PC-9 (cell line): ENCODE data around the gene LDLRAD3. TPM values are rescaled to one million over a fixed set of nuclear protein-coding genes. Genes with fewer than 3 reads are reported as not detected.

Experiments
- BruUV-seq: library from RNA; stranded (reverse); fragments of 400-500 nt; replicated peaks from 2 replicates; lab custom pipeline; 2021; lab: Mats Ljungman, UMichigan
- CTCF ChIA-PET: fragments of 300-600 bp; sonication (Branson Sonifier 250); formaldehyde crosslinking; loops from one replicate; lab custom pipeline; 2022; ENCODE audit warnings: antibody characterized with exemption; lab: Charles Lee
- POLR2A ChIA-PET: fragments of 300-600 bp; sonication (Branson Sonifier 250); formaldehyde crosslinking; loops from one replicate; lab custom pipeline; 2022; ENCODE audit warnings: antibody characterized with exemption; ENCODE audit not compliant: unreplicated experiment; lab: Charles Lee
- DNase-seq, 2 experiments: peaks; one replicate each; pipeline versions ENCODE4 v3.0.0 to v3.0.0-alpha.2; 2015 to 2022; ENCODE audit warnings: mixed read lengths in 1 of 2
- H2AFZ ChIP-seq: fragments of 200-600 bp; sonication (generic); 2 replicates; pipeline ENCODE4 v1.8.1; 2017; ENCODE audit warnings: antibody characterized with exemption
- H3F3A ChIP-seq: fragments of 200-600 bp; sonication (generic); 2 replicates; pipeline ENCODE4 v1.8.1; 2017; ENCODE audit warnings: antibody characterized with exemption, mild to moderate bottlenecking, low read depth; ENCODE audit not compliant: insufficient read depth
- H3K27ac ChIP-seq: fragments of 200-600 bp; sonication (generic); 2 replicates; pipeline ENCODE4 v1.6.1; 2016; ENCODE audit warnings: mixed run types
- H3K27me3 ChIP-seq: fragments of 200-600 bp; sonication (generic); 2 replicates; pipeline ENCODE4 v1.6.1; 2016; ENCODE audit warnings: low read depth, mixed run types; ENCODE audit not compliant: insufficient read depth
- H3K36me3 ChIP-seq: fragments of 200-600 bp; sonication (generic); 2 replicates; pipeline ENCODE4 v1.6.1; 2016; ENCODE audit warnings: low read depth, mixed run types
- H3K4me1 ChIP-seq: fragments of 200-600 bp; sonication (generic); replicated peaks from 2 replicates; pipeline ENCODE4 v1.6.1; 2016; ENCODE audit warnings: mixed run types; ENCODE audit not compliant: insufficient read depth
- H3K4me2 ChIP-seq: fragments of 200-600 bp; sonication (generic); 2 replicates; pipeline ENCODE4 v1.6.1; 2017; ENCODE audit warnings: mixed run types
- H3K4me3 ChIP-seq: fragments of 200-600 bp; sonication (generic); 2 replicates; pipeline ENCODE4 v1.6.1; 2016; ENCODE audit warnings: mixed run types
- H3K79me2 ChIP-seq: fragments of 200-600 bp; sonication (generic); 2 replicates; pipeline ENCODE4 v1.6.1; 2017; ENCODE audit warnings: low read depth, mixed run types
- H3K9me2 ChIP-seq: fragments of 200-600 bp; sonication (generic); 2 replicates; pipeline ENCODE4 v1.8.1; 2017; ENCODE audit warnings: mild to moderate bottlenecking; ENCODE audit not compliant: insufficient read depth
- H3K9me3 ChIP-seq: fragments of 200-600 bp; sonication (generic); 2 replicates; pipeline ENCODE4 v1.8.1; 2016; ENCODE audit warnings: low read depth; ENCODE audit not compliant: insufficient read depth
- H4K20me1 ChIP-seq: fragments of 200-600 bp; sonication (generic); 2 replicates; pipeline ENCODE4 v1.8.1; 2017; ENCODE audit not compliant: insufficient read depth
- EZH2 ChIP-seq: fragments of 200-600 bp; sonication (generic); IDR thresholded peaks from 2 replicates; pipeline ENCODE4 v1.8.0; 2017; ENCODE audit warnings: antibody characterized with exemption, low read depth
- intact Hi-C: fragments of 100-400 bp; cut with micrococcal nuclease; formaldehyde crosslinking; loops from one replicate; pipeline ENCODE4 v1.10.0; 2022; ENCODE audit not compliant: unreplicated experiment
- total RNA-seq: library from RNA; stranded (reverse); gene quantifications from 2 replicates; pipeline ENCODE4 v1.2.3, GENCODE V29; 2021
- TF ChIP-seq, protein P1 (sequence below): fragments of 200-600 bp; sonication (generic); conservative IDR thresholded peaks from 2 replicates; pipeline ENCODE4 v1.6.1; 2017; ENCODE audit warnings: mixed run types, antibody characterized with exemption, mild to moderate bottlenecking, moderate library complexity

Gene LDLRAD3
- total RNA-seq, 1 experiment from 2014 or later, result 15.9 TPM

DNA sequence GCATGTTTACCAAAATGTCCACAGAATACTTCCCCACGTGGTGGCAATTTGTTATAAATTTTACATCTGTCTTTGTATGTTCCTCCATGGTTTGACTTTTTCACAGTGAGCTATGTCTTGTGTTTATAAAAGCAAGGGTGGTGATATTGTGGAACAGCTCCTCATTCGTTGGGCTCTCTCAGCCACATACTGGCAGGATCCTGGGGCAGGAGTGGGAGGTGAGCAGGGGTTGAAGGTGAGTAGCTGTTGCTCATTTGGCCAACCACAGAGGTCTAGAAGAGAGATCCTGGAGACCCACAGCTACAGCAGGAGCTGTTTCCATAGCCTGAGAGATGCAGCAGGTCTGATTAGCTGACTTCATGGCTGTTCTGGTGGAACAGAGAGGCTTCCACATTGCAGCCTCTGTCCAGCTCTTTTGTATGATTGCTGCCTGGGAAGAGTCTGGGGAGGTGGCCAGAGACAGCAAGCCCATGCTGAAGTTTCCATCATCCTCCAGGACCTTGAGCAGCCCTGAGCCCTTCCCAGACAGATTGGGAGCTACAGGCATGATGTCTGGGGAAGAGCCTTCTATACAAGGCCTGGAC, 128.1 kb downstream of the LDLRAD3 start:
- intact Hi-C loops, result no loop called here
- no TSS peak for BruUV-seq

DNA sequence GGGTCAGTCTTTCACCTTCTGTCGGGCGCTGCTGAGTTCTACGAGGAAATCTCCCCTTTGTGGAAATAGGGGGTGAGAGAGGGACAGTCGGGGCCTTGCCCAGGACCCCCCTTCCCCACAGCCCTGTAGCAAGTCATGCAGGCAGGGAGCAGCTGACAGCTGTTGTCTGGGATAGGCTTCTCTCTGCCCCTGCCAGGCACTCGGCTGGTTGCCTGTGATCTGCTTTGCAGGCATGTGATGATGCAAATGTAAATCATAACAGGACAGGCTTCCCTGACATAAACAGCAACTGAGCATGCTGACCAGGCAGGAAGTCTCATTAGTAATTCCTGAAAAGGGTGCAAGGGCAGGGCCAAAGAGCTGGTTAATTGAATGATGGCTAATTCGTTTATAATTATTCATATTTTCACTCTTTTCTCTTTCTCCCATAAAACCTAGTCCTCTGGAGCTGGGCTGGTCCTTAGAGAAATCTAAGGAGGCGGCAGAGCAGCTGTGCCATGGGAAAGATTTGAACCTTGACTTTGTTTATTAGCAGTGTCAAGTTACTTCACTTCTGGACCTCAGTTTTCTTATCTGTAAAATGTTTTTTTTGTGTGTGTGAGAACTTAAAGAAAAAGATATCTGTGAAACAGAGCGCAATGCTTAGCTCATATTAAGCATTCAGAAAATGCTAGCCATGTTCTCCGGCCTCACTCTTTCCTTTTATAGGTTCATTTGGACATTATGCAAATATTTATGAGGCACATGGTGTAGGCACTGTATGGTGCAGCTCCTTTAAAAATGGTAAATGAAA, 129.7 kb downstream of the LDLRAD3 start:
- H3K9me2 ChIP-seq, result no peaks in the 10 kb centered on the region
- no peaks in the 10 kb centered on the region for H3K4me1 ChIP-seq
- no peak overlapping the region for H3K27ac ChIP-seq
- ChIA-PET CTCF (interaction anchor here (0.6 kb wide), 1 partner anchor 583 kb away, joined by 3 read pairs; no protein-coding TSS in a partner anchor), POLR2A (interaction anchor here (0.6 kb wide), 1 partner anchor 14 kb away, joined by 3 read pairs; no protein-coding TSS in a partner anchor)
- intact Hi-C loops, result no loop called here
- no peak overlapping the region for H3K4me3 ChIP-seq
- H3K9me3 ChIP-seq, result no peaks in the 10 kb centered on the region
- TF ChIP-seq, protein P1, sequence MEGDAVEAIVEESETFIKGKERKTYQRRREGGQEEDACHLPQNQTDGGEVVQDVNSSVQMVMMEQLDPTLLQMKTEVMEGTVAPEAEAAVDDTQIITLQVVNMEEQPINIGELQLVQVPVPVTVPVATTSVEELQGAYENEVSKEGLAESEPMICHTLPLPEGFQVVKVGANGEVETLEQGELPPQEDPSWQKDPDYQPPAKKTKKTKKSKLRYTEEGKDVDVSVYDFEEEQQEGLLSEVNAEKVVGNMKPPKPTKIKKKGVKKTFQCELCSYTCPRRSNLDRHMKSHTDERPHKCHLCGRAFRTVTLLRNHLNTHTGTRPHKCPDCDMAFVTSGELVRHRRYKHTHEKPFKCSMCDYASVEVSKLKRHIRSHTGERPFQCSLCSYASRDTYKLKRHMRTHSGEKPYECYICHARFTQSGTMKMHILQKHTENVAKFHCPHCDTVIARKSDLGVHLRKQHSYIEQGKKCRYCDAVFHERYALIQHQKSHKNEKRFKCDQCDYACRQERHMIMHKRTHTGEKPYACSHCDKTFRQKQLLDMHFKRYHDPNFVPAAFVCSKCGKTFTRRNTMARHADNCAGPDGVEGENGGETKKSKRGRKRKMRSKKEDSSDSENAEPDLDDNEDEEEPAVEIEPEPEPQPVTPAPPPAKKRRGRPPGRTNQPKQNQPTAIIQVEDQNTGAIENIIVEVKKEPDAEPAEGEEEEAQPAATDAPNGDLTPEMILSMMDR, result no peak
- no peak for TF ChIP-seq EZH2
- no peak overlapping the region for H2AFZ ChIP-seq
- no peak for DNase-seq
- no peaks in the 10 kb centered on the region for H3K79me2 ChIP-seq
- no TSS peak for BruUV-seq
- no peaks in the 10 kb centered on the region for H4K20me1 ChIP-seq
- no peaks in the 10 kb centered on the region for H3K27me3 ChIP-seq
- no peaks in the 10 kb centered on the region for H3K36me3 ChIP-seq
- H3F3A ChIP-seq, result no peaks in the 10 kb centered on the region
- H3K4me2 ChIP-seq, result no peak overlapping the region

More for the DNA sequence above, 128.1 kb downstream of the LDLRAD3 start:
- Histone ChIP-seq H3F3A (no peaks in the 10 kb centered on the region), H3K27me3 (no peaks in the 10 kb centered on the region), H3K4me3 (no peak overlapping the region), H3K4me1 (no peaks in the 10 kb centered on the region), H3K36me3 (no peaks in the 10 kb centered on the region), H4K20me1 (no peaks in the 10 kb centered on the region), H3K4me2 (no peak overlapping the region), H3K9me2 (no peaks in the 10 kb centered on the region), H3K9me3 (0 out of 2 replicates have a peak, but pooled peaks cover under 1% of the 10 kb centered on the region), H3K27ac (no peak overlapping the region), H3K79me2 (no peaks in the 10 kb centered on the region), H2AFZ (no peak overlapping the region)
- CTCF ChIA-PET, result no interaction called here
- TF ChIP-seq EZH2, result no peak
- POLR2A ChIA-PET, result no interaction called here
- DNase-seq, result no peak

DNA sequence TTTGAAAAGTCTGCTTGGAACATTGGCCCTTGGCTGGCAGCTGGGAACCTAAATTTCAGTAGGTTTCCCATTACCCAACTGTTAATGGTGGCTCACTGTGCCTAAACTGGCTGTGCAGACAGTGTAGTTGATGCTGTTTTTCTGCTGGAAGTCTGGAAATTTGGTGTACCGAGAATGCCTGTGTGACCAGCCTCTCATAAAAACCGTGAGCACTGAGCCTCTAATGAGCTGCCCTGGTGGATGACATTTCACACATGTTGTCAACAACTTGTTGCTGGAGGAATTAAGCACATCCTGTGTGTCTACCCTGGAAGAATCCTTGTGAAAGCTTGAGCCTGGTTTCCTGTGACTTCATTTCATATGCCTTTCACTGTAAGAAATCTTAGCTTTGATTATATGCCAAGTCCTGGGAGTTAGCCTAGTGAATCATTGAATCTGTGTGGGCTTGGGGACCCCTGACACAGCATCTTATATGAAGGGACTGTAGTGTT, 131.1 kb downstream of the LDLRAD3 start:
- intact Hi-C loops, result no loop called here
- Histone ChIP-seq H3K9me3 (no peaks in the 10 kb centered on the region), H3K4me1 (no peaks in the 10 kb centered on the region), H3K27me3 (no peaks in the 10 kb centered on the region), H3K27ac (no peak overlapping the region), H3K9me2 (no peaks in the 10 kb centered on the region), H3K79me2 (no peaks in the 10 kb centered on the region), H3F3A (no peaks in the 10 kb centered on the region), H3K36me3 (no peaks in the 10 kb centered on the region), H4K20me1 (no peaks in the 10 kb centered on the region), H3K4me2 (no peak overlapping the region), H2AFZ (no peak overlapping the region), H3K4me3 (no peak overlapping the region)
- CTCF ChIA-PET, result no interaction called here
- no TSS peak for BruUV-seq
- TF ChIP-seq, protein P1, result no peak
- no peak for TF ChIP-seq EZH2
- POLR2A ChIA-PET, result no interaction called here
- no peak for DNase-seq
